ENCODE data around the gene SLC6A12.

Gene SLC6A12

DNA sequence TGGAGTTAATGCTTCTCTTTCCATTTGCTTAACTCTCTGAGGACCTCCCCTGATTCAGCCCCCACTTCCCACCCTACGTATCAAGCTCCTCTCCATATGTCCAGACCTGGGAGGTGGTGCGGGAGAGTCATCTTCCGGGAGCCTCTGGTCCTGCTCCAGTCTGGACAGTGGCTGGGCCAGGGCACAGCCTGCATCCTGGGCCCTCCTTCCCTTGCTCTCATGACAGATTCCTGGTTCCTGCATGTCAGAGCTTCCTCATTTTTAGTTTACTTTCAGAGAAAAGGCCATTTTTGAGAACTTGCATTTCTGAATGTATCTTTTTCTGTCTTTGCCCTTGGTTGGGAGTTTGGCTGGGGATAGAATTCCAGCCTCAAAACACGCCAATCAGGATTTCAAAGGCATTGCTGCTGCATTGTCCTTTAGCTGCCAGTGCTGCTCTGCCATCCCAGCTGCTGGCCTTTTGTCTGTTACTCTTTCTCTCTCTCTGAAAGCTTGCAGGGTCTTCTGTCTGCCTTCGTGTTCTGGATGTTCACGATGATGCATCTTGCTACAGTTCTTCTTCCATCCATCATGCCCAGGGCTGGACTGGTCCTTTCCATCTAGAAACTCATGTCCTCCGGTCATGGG is 54.7 kb downstream of the SLC6A12 start:
- no peaks in the 10 kb centered on the region for H3K79me2 ChIP-seq (ENCODE audit: insufficient read depth, low read depth)
- H3K9ac ChIP-seq, result no peak overlapping the region
- no peak overlapping the region for H3K27ac ChIP-seq
- H4K20me1 ChIP-seq (ENCODE audit: insufficient read depth), result no peaks in the 10 kb centered on the region
- H2AFZ ChIP-seq (ENCODE audit: low read depth), result no peak overlapping the region
- H3K4me2 ChIP-seq, result no peak overlapping the region
- no peaks in the 10 kb centered on the region for H3K4me1 ChIP-seq (ENCODE audit: low read depth, poor library complexity, severe bottlenecking)
- H3K36me3 ChIP-seq (ENCODE audit: insufficient read depth), result no peaks in the 10 kb centered on the region
- TF ChIP-seq CTCF (conservative IDR thresholded peaks at IDR 0.05; ENCODE audit: low read depth, low read length), result no peak
- no peak overlapping the region for H3K4me3 ChIP-seq (IDR thresholded peaks at IDR 0.05; ENCODE audit: insufficient read depth, low read depth, low read length)
- no peaks in the 10 kb centered on the region; the same call in 1 of the 2 replicates for H3K27me3 ChIP-seq (ENCODE audit: insufficient read depth, low read depth)

- no peak for TF ChIP-seq CTCF (conservative IDR thresholded peaks at IDR 0.05; ENCODE audit: low read depth, low read length)
- Histone ChIP-seq H3K4me3 (IDR thresholded peaks at IDR 0.05; ENCODE audit: insufficient read depth, low read depth, low read length) (no peak overlapping the region), H4K20me1 (ENCODE audit: insufficient read depth) (no peaks in the 10 kb centered on the region), H2AFZ (ENCODE audit: low read depth) (no peak overlapping the region), H3K79me2 (ENCODE audit: insufficient read depth, low read depth) (no peaks in the 10 kb centered on the region), H3K4me2 (no peak overlapping the region), H3K36me3 (ENCODE audit: insufficient read depth) (no peaks in the 10 kb centered on the region), H3K27me3 (ENCODE audit: insufficient read depth, low read depth) (no peaks in the 10 kb centered on the region; the same call in 1 of the 2 replicates), H3K9ac (no peak overlapping the region), H3K27ac (no peak overlapping the region), H3K4me1 (ENCODE audit: low read depth, poor library complexity, severe bottlenecking) (no peaks in the 10 kb centered on the region)
These were observed 56.3 kb downstream of the SLC6A12 start for GRCh38 chr12:157644-158043.

GRCh38 chr12:156945-157344 is 57.0 kb downstream of the SLC6A12 start:
- H3K4me1 ChIP-seq (ENCODE audit: low read depth, poor library complexity, severe bottlenecking), result no peaks in the 10 kb centered on the region
- no peak overlapping the region for H3K4me3 ChIP-seq (IDR thresholded peaks at IDR 0.05; ENCODE audit: insufficient read depth, low read depth, low read length)
- H2AFZ ChIP-seq (ENCODE audit: low read depth), result no peak overlapping the region
- H4K20me1 ChIP-seq (ENCODE audit: insufficient read depth), result no peaks in the 10 kb centered on the region
- no peaks in the 10 kb centered on the region; the same call in 1 of the 2 replicates for H3K27me3 ChIP-seq (ENCODE audit: insufficient read depth, low read depth)
- TF ChIP-seq CTCF (conservative IDR thresholded peaks at IDR 0.05; ENCODE audit: low read depth, low read length), result no peak
- H3K79me2 ChIP-seq (ENCODE audit: insufficient read depth, low read depth), result no peaks in the 10 kb centered on the region
- no peak overlapping the region for H3K9ac ChIP-seq
- no peaks in the 10 kb centered on the region for H3K36me3 ChIP-seq (ENCODE audit: insufficient read depth)
- H3K27ac ChIP-seq, result no peak overlapping the region
- no peak overlapping the region for H3K4me2 ChIP-seq

- Histone ChIP-seq H3K4me2 (no peak overlapping the region), H2AFZ (ENCODE audit: low read depth) (no peak overlapping the region), H3K27me3 (ENCODE audit: insufficient read depth, low read depth) (no peaks in the 10 kb centered on the region; the same call in 1 of the 2 replicates), H3K4me1 (ENCODE audit: low read depth, poor library complexity, severe bottlenecking) (no peaks in the 10 kb centered on the region), H3K36me3 (ENCODE audit: insufficient read depth) (no peaks in the 10 kb centered on the region), H4K20me1 (ENCODE audit: insufficient read depth) (no peaks in the 10 kb centered on the region), H3K79me2 (ENCODE audit: insufficient read depth, low read depth) (no peaks in the 10 kb centered on the region), H3K27ac (no peak overlapping the region), H3K9ac (no peak overlapping the region), H3K4me3 (IDR thresholded peaks at IDR 0.05; ENCODE audit: insufficient read depth, low read depth, low read length) (no peak overlapping the region)
- TF ChIP-seq CTCF (conservative IDR thresholded peaks at IDR 0.05; ENCODE audit: low read depth, low read length), result no peak
These were observed 58.3 kb downstream of the SLC6A12 start for GRCh38 chr12:155646-156045.

All from KMS-11 (cell line).